ENCODE data around the gene SLC25A33. TPM values are rescaled to one million over a fixed set of nuclear protein-coding genes. Genes with fewer than 3 reads are reported as not detected.
"Not testable (repeated sequence)": the region's sequence is repeated elsewhere in the genome, so short reads cannot be mapped to it uniquely, and the experiment has no call there.

SLC25A33 gene
- polyA plus RNA-seq, 1 donor (not counting 4 experiments of a cell fraction or from before 2014, with no cell fraction given) = 4.5 TPM

- H3K27ac ChIP-seq (ENCODE audit: control insufficient read depth, insufficient read depth, low read length) = no peak overlapping the region
- H3K79me2 ChIP-seq (ENCODE audit: control insufficient read depth, insufficient read depth, low read length) = no peaks in the 10 kb centered on the region
- H3K9me1 ChIP-seq (ENCODE audit: control insufficient read depth, extremely low read depth, insufficient read depth, low read length) = no peaks in the 10 kb centered on the region
- H2AFZ ChIP-seq (ENCODE audit: control insufficient read depth, low read length) = no peak overlapping the region
- H3K9ac ChIP-seq (ENCODE audit: control insufficient read depth, extremely low read depth, insufficient read depth, low read length) = no peak overlapping the region
- H3K9me3 ChIP-seq (ENCODE audit: control insufficient read depth, low read depth, low read length) = no peaks in the 10 kb centered on the region
- no peaks in the 10 kb centered on the region for H4K20me1 ChIP-seq (ENCODE audit: control insufficient read depth, extremely low read depth, insufficient read depth, low read length)
- H3K4me2 ChIP-seq (ENCODE audit: control insufficient read depth, extremely low read depth, insufficient read depth, low read depth, low read length) = no peak overlapping the region
- peaks cover 7 to 19% of the 10 kb centered on the region in 2 experiments for H3K36me3 ChIP-seq (ENCODE audit: control insufficient read depth in 2 of 2, extremely low read depth in 1 of 2, insufficient read depth in 2 of 2, low read length in 2 of 2)
- FAIRE-seq (no peak), DNase-seq (ENCODE audit: low read depth, low spot score) (no peak)
- no peak overlapping the region for H3K4me3 ChIP-seq (ENCODE audit: control insufficient read depth in 2 of 3, extremely low read depth in 1 of 3, insufficient read depth in 2 of 3, low read depth in 1 of 3, low read length in 3 of 3)
- H3K4me1 ChIP-seq (ENCODE audit: control insufficient read depth, extremely low read depth, insufficient read depth, low read length) = peaks cover 18% of the 10 kb centered on the region
- dilution Hi-C loops (cut with MboI; ENCODE audit: extremely low pct_ligation_motif_present, low sequenced_read_pairs) = no loop called here
- TF ChIP-seq CTCF (optimal IDR thresholded peaks at IDR 0.05 in 1 of 3, IDR thresholded peaks at IDR 0.05 in 1 of 3, conservative IDR thresholded peaks at IDR 0.05 in 1 of 3; ENCODE audit: extremely low read depth in 1 of 3, insufficient read depth in 2 of 3, low read length in 3 of 3) (no peak), EZH2 (IDR thresholded peaks at IDR 0.05; ENCODE audit: low read length) (no peak)
- no peaks in the 10 kb centered on the region for H3K27me3 ChIP-seq (ENCODE audit: control insufficient read depth, extremely low read depth, insufficient read depth, low read length)
These were observed 19.8 kb downstream of the SLC25A33 start for GRCh38 chr1:9558946-9559545.

GRCh38 chr1:9559673-9560072 is 20.4 kb downstream of the SLC25A33 start:
- TF ChIP-seq EZH2 (IDR thresholded peaks at IDR 0.05; ENCODE audit: low read length) (no peak), CTCF (optimal IDR thresholded peaks at IDR 0.05 in 1 of 3, IDR thresholded peaks at IDR 0.05 in 1 of 3, conservative IDR thresholded peaks at IDR 0.05 in 1 of 3; ENCODE audit: extremely low read depth in 1 of 3, insufficient read depth in 2 of 3, low read length in 3 of 3) (no peak)
- no peak overlapping the region for H3K9ac ChIP-seq (ENCODE audit: control insufficient read depth, extremely low read depth, insufficient read depth, low read length)
- dilution Hi-C loops (cut with MboI; ENCODE audit: extremely low pct_ligation_motif_present, low sequenced_read_pairs) = no loop called here
- H3K79me2 ChIP-seq (ENCODE audit: control insufficient read depth, insufficient read depth, low read length) = no peaks in the 10 kb centered on the region
- no peak overlapping the region for H3K27ac ChIP-seq (ENCODE audit: control insufficient read depth, insufficient read depth, low read length)
- no peak overlapping the region for H2AFZ ChIP-seq (ENCODE audit: control insufficient read depth, low read length)
- H3K9me1 ChIP-seq (ENCODE audit: control insufficient read depth, extremely low read depth, insufficient read depth, low read length) = no peaks in the 10 kb centered on the region
- peaks cover 18% of the 10 kb centered on the region for H3K4me1 ChIP-seq (ENCODE audit: control insufficient read depth, extremely low read depth, insufficient read depth, low read length)
- H3K9me3 ChIP-seq (ENCODE audit: control insufficient read depth, low read depth, low read length) = no peaks in the 10 kb centered on the region
- FAIRE-seq (no peak), DNase-seq (ENCODE audit: low read depth, low spot score) (no peak)
- no peak overlapping the region for H3K4me3 ChIP-seq (ENCODE audit: control insufficient read depth in 2 of 3, extremely low read depth in 1 of 3, insufficient read depth in 2 of 3, low read depth in 1 of 3, low read length in 3 of 3)
- no peaks in the 10 kb centered on the region for H4K20me1 ChIP-seq (ENCODE audit: control insufficient read depth, extremely low read depth, insufficient read depth, low read length)
- H3K27me3 ChIP-seq (ENCODE audit: control insufficient read depth, extremely low read depth, insufficient read depth, low read length) = no peaks in the 10 kb centered on the region
- peaks cover 7 to 17% of the 10 kb centered on the region in 2 experiments for H3K36me3 ChIP-seq (ENCODE audit: control insufficient read depth in 2 of 2, extremely low read depth in 1 of 2, insufficient read depth in 2 of 2, low read length in 2 of 2)
- H3K4me2 ChIP-seq (ENCODE audit: control insufficient read depth, extremely low read depth, insufficient read depth, low read depth, low read length) = no peak overlapping the region

GRCh38 chr1:9560090-9560489 is 20.8 kb downstream of the SLC25A33 start:
- FAIRE-seq; H3K27me3 ChIP-seq (ENCODE audit: control insufficient read depth, extremely low read depth, insufficient read depth, low read length); H3K9me1 ChIP-seq (ENCODE audit: control insufficient read depth, extremely low read depth, insufficient read depth, low read length); H3K4me3 ChIP-seq (ENCODE audit: control insufficient read depth in 2 of 3, extremely low read depth in 1 of 3, insufficient read depth in 2 of 3, low read depth in 1 of 3, low read length in 3 of 3); H3K4me2 ChIP-seq (ENCODE audit: control insufficient read depth, extremely low read depth, insufficient read depth, low read depth, low read length); DNase-seq (ENCODE audit: low read depth, low spot score); H4K20me1 ChIP-seq (ENCODE audit: control insufficient read depth, extremely low read depth, insufficient read depth, low read length); H3K79me2 ChIP-seq (ENCODE audit: control insufficient read depth, insufficient read depth, low read length); H3K9me3 ChIP-seq (ENCODE audit: control insufficient read depth, low read depth, low read length); H2AFZ ChIP-seq (ENCODE audit: control insufficient read depth, low read length); H3K27ac ChIP-seq (ENCODE audit: control insufficient read depth, insufficient read depth, low read length); H3K9ac ChIP-seq (ENCODE audit: control insufficient read depth, extremely low read depth, insufficient read depth, low read length); dilution Hi-C loops (cut with MboI; ENCODE audit: extremely low pct_ligation_motif_present, low sequenced_read_pairs): not testable (repeated sequence)
- Histone ChIP-seq H3K4me1 (ENCODE audit: control insufficient read depth, extremely low read depth, insufficient read depth, low read length) (peaks cover 14% of the 10 kb centered on the region), H3K36me3 (ENCODE audit: control insufficient read depth in 2 of 2, extremely low read depth in 1 of 2, insufficient read depth in 2 of 2, low read length in 2 of 2) (peaks cover 7 to 17% of the 10 kb centered on the region in 2 experiments)
